A673 (cell line): ENCODE results near the gene SLMAP. TPM values are rescaled to one million over a fixed set of nuclear protein-coding genes. Genes with fewer than 3 reads are reported as not detected.

Source experiments
- BruUV-seq: library from RNA; stranded (reverse); fragments of 400-500 nt; replicated peaks from 2 replicates; lab custom pipeline; 2021; lab: Mats Ljungman, UMichigan
- CTCF ChIA-PET: fragments of 300-600 bp; sonication (Branson Sonifier 250); formaldehyde crosslinking; loops from one replicate; lab custom pipeline; 2022; ENCODE audit warnings: antibody characterized with exemption; lab: Charles Lee
- POLR2A ChIA-PET: fragments of 300-600 bp; sonication (Branson Sonifier 250); formaldehyde crosslinking; loops from one replicate; lab custom pipeline; 2022; ENCODE audit warnings: antibody characterized with exemption; ENCODE audit not compliant: low non-redundant PET; lab: Charles Lee
- DNase-seq: peaks from one replicate; pipeline ENCODE4 v3.0.0-alpha.2; 2015; ENCODE audit warnings: low spot score
- H3K27ac ChIP-seq: fragments of 200-600 bp; sonication (generic); 2 replicates; pipeline ENCODE4 v1.5.1; 2016; ENCODE audit warnings: mixed run types, low read depth, mild to moderate bottlenecking, mixed read lengths, antibody characterized with exemption, low read length; ENCODE audit not compliant: poor library complexity, severe bottlenecking
- H3K27me3 ChIP-seq: fragments of 200-600 bp; sonication (generic); replicated peaks from 2 replicates; pipeline ENCODE4 v1.6.1; 2017; ENCODE audit warnings: mixed run types, low read depth, mild to moderate bottlenecking, mixed read lengths, antibody characterized with exemption, low read length; ENCODE audit not compliant: insufficient read depth, poor library complexity
- H3K36me3 ChIP-seq: fragments of 200-600 bp; sonication (generic); 2 replicates; pipeline ENCODE4 v1.6.1; 2016; ENCODE audit warnings: mixed run types, mild to moderate bottlenecking, mixed read lengths, antibody characterized with exemption, low read length; ENCODE audit not compliant: insufficient read depth, poor library complexity, severe bottlenecking
- H3K4me1 ChIP-seq: fragments of 200-600 bp; sonication (generic); 2 replicates; pipeline ENCODE4 v1.6.1; 2017; ENCODE audit warnings: mixed run types, mild to moderate bottlenecking, mixed read lengths, antibody characterized with exemption, low read length; ENCODE audit not compliant: insufficient read depth, poor library complexity, severe bottlenecking
- H3K4me3 ChIP-seq: fragments of 200-600 bp; sonication (generic); 2 replicates; pipeline ENCODE4 v1.5.1; 2016; ENCODE audit warnings: low read depth, mixed run types, mild to moderate bottlenecking, mixed read lengths, low read length; ENCODE audit not compliant: poor library complexity, severe bottlenecking
- H3K9me3 ChIP-seq: fragments of 200-600 bp; sonication (generic); 2 replicates; pipeline ENCODE4 v1.6.1; 2016; ENCODE audit warnings: mixed run types, low read depth, mild to moderate bottlenecking, mixed read lengths, antibody characterized with exemption, low read length; ENCODE audit not compliant: poor library complexity, severe bottlenecking
- CTCF ChIP-seq: fragments of 300-800, 200-600 bp; sonication (generic); conservative IDR thresholded peaks from 2 replicates; pipeline ENCODE4 v1.5.1; 2017; ENCODE audit warnings: low read depth, mild to moderate bottlenecking, antibody characterized with exemption, low read length, moderate library complexity, mixed read lengths
- EZH2 ChIP-seq: fragments of 200-600 bp; sonication (generic); IDR thresholded peaks from 2 replicates; pipeline ENCODE4 v1.6.1; 2017; ENCODE audit warnings: borderline replicate concordance, low read depth, mild to moderate bottlenecking, mixed read lengths, antibody characterized with exemption, low read length; ENCODE audit not compliant: poor library complexity, severe bottlenecking
- intact Hi-C: fragments of 100-400 bp; cut with micrococcal nuclease; formaldehyde crosslinking; loops from one replicate; pipeline ENCODE4 v1.10.0; 2022; ENCODE audit not compliant: unreplicated experiment
- total RNA-seq: library from RNA; stranded (reverse); gene quantifications from 2 replicates; pipeline ENCODE4 v1.2.3, GENCODE V29; 2021

The SLMAP gene
- total RNA-seq, 1 experiment from 2014 or later: 32.4 TPM

GRCh38 chr3:57809609-57809968, 53.5 kb downstream of the SLMAP start:
- H3K4me3 ChIP-seq: no peak overlapping the region
- no peaks in the 10 kb centered on the region for H3K27me3 ChIP-seq
- no peak overlapping the region for H3K27ac ChIP-seq
- no peak for TF ChIP-seq EZH2
- TF ChIP-seq CTCF: no peak
- CTCF ChIA-PET: no interaction called here
- no peak for DNase-seq
- no peaks in the 10 kb centered on the region for H3K4me1 ChIP-seq
- intact Hi-C loops: no loop called here
- H3K36me3 ChIP-seq: no peaks in the 10 kb centered on the region
- POLR2A ChIA-PET: no interaction called here
- no TSS peak for BruUV-seq
- no peaks in the 10 kb centered on the region for H3K9me3 ChIP-seq

GRCh38 chr3:57810048-57810447, 53.9 kb downstream of the SLMAP start:
- intact Hi-C loops: no loop called here
- Histone ChIP-seq H3K4me3 (no peak overlapping the region), H3K36me3 (no peaks in the 10 kb centered on the region), H3K4me1 (no peaks in the 10 kb centered on the region), H3K9me3 (no peaks in the 10 kb centered on the region), H3K27me3 (no peaks in the 10 kb centered on the region), H3K27ac (no peak overlapping the region)
- no TSS peak for BruUV-seq
- TF ChIP-seq EZH2 (no peak), CTCF (no peak)
- no peak for DNase-seq
- ChIA-PET CTCF (no interaction called here), POLR2A (no interaction called here)

- Histone ChIP-seq H3K4me1 (no peaks in the 10 kb centered on the region), H3K9me3 (no peaks in the 10 kb centered on the region), H3K27me3 (no peaks in the 10 kb centered on the region), H3K4me3 (no peak overlapping the region), H3K36me3 (no peaks in the 10 kb centered on the region), H3K27ac (no peak overlapping the region)
- no peak for DNase-seq
- CTCF ChIA-PET: no interaction called here
- no TSS peak for BruUV-seq
- intact Hi-C loops: no loop called here
- POLR2A ChIA-PET: no interaction called here
- no peak for TF ChIP-seq EZH2
- TF ChIP-seq CTCF: no peak
Measured at GRCh38 chr3:57810471-57811137, 54.5 kb downstream of the SLMAP start.
